PC-9 (cell line): Measurements from ENCODE around the gene WDR44. TPM values are rescaled to one million over a fixed set of nuclear protein-coding genes. Genes with fewer than 3 reads are reported as not detected.

Experiments used
- BruUV-seq: library from RNA; stranded (reverse); fragments of 400-500 nt; replicated peaks from 2 replicates; lab custom pipeline; 2021; lab: Mats Ljungman, UMichigan
- CTCF ChIA-PET: fragments of 300-600 bp; sonication (Branson Sonifier 250); formaldehyde crosslinking; loops from one replicate; lab custom pipeline; 2022; ENCODE audit warnings: antibody characterized with exemption; lab: Charles Lee
- POLR2A ChIA-PET: fragments of 300-600 bp; sonication (Branson Sonifier 250); formaldehyde crosslinking; loops from one replicate; lab custom pipeline; 2022; ENCODE audit warnings: antibody characterized with exemption; ENCODE audit not compliant: unreplicated experiment; lab: Charles Lee
- DNase-seq, 2 experiments: peaks; one replicate each; pipeline versions ENCODE4 v3.0.0 to v3.0.0-alpha.2; 2015 to 2022; ENCODE audit warnings: mixed read lengths in 1 of 2
- H2AFZ ChIP-seq: fragments of 200-600 bp; sonication (generic); 2 replicates; pipeline ENCODE4 v1.8.1; 2017; ENCODE audit warnings: antibody characterized with exemption
- H3F3A ChIP-seq: fragments of 200-600 bp; sonication (generic); 2 replicates; pipeline ENCODE4 v1.8.1; 2017; ENCODE audit warnings: antibody characterized with exemption, mild to moderate bottlenecking, low read depth; ENCODE audit not compliant: insufficient read depth
- H3K27ac ChIP-seq: fragments of 200-600 bp; sonication (generic); 2 replicates; pipeline ENCODE4 v1.6.1; 2016; ENCODE audit warnings: mixed run types
- H3K27me3 ChIP-seq: fragments of 200-600 bp; sonication (generic); 2 replicates; pipeline ENCODE4 v1.6.1; 2016; ENCODE audit warnings: low read depth, mixed run types; ENCODE audit not compliant: insufficient read depth
- H3K36me3 ChIP-seq: fragments of 200-600 bp; sonication (generic); 2 replicates; pipeline ENCODE4 v1.6.1; 2016; ENCODE audit warnings: low read depth, mixed run types
- H3K4me1 ChIP-seq: fragments of 200-600 bp; sonication (generic); replicated peaks from 2 replicates; pipeline ENCODE4 v1.6.1; 2016; ENCODE audit warnings: mixed run types; ENCODE audit not compliant: insufficient read depth
- H3K4me2 ChIP-seq: fragments of 200-600 bp; sonication (generic); 2 replicates; pipeline ENCODE4 v1.6.1; 2017; ENCODE audit warnings: mixed run types
- H3K4me3 ChIP-seq: fragments of 200-600 bp; sonication (generic); 2 replicates; pipeline ENCODE4 v1.6.1; 2016; ENCODE audit warnings: mixed run types
- H3K79me2 ChIP-seq: fragments of 200-600 bp; sonication (generic); 2 replicates; pipeline ENCODE4 v1.6.1; 2017; ENCODE audit warnings: low read depth, mixed run types
- H3K9me2 ChIP-seq: fragments of 200-600 bp; sonication (generic); 2 replicates; pipeline ENCODE4 v1.8.1; 2017; ENCODE audit warnings: mild to moderate bottlenecking; ENCODE audit not compliant: insufficient read depth
- H3K9me3 ChIP-seq: fragments of 200-600 bp; sonication (generic); 2 replicates; pipeline ENCODE4 v1.8.1; 2016; ENCODE audit warnings: low read depth; ENCODE audit not compliant: insufficient read depth
- H4K20me1 ChIP-seq: fragments of 200-600 bp; sonication (generic); 2 replicates; pipeline ENCODE4 v1.8.1; 2017; ENCODE audit not compliant: insufficient read depth
- EZH2 ChIP-seq: fragments of 200-600 bp; sonication (generic); IDR thresholded peaks from 2 replicates; pipeline ENCODE4 v1.8.0; 2017; ENCODE audit warnings: antibody characterized with exemption, low read depth
- intact Hi-C: fragments of 100-400 bp; cut with micrococcal nuclease; formaldehyde crosslinking; loops from one replicate; pipeline ENCODE4 v1.10.0; 2022; ENCODE audit not compliant: unreplicated experiment
- total RNA-seq: library from RNA; stranded (reverse); gene quantifications from 2 replicates; pipeline ENCODE4 v1.2.3, GENCODE V29; 2021
- TF ChIP-seq, protein P1 (sequence below): fragments of 200-600 bp; sonication (generic); conservative IDR thresholded peaks from 2 replicates; pipeline ENCODE4 v1.6.1; 2017; ENCODE audit warnings: mixed run types, antibody characterized with exemption, mild to moderate bottlenecking, moderate library complexity

WDR44 gene
- total RNA-seq, 1 experiment from 2014 or later = 30.9 TPM

DNA sequence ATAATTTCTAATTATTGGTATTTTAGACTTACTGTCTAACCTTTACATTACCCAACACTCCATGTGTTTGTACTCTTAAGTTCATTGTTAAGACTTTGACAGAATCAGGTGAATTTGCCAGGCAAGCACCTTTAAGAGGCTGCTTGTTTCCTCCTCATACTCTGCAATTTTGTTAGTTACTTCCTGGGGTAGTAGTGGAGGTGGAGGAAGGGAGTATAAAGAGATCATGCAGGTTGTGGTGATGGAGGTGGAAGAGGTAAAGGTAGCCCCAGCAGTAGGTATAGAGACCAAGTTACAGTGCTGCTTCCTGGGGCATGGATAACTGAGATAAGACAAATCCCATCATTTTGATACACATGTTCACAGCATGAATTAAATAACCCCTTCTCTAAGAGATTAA is 6.7 kb downstream of the WDR44 start:
- H4K20me1 ChIP-seq = peaks cover 8% of the 10 kb centered on the region
- H3K79me2 ChIP-seq = peaks cover 95% of the 10 kb centered on the region
- no peaks in the 10 kb centered on the region for H3K9me3 ChIP-seq
- TF ChIP-seq, protein P1, sequence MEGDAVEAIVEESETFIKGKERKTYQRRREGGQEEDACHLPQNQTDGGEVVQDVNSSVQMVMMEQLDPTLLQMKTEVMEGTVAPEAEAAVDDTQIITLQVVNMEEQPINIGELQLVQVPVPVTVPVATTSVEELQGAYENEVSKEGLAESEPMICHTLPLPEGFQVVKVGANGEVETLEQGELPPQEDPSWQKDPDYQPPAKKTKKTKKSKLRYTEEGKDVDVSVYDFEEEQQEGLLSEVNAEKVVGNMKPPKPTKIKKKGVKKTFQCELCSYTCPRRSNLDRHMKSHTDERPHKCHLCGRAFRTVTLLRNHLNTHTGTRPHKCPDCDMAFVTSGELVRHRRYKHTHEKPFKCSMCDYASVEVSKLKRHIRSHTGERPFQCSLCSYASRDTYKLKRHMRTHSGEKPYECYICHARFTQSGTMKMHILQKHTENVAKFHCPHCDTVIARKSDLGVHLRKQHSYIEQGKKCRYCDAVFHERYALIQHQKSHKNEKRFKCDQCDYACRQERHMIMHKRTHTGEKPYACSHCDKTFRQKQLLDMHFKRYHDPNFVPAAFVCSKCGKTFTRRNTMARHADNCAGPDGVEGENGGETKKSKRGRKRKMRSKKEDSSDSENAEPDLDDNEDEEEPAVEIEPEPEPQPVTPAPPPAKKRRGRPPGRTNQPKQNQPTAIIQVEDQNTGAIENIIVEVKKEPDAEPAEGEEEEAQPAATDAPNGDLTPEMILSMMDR = no peak
- TF ChIP-seq EZH2 = no peak
- H3K4me2 ChIP-seq = no peak overlapping the region
- H3F3A ChIP-seq = peaks cover 4% of the 10 kb centered on the region
- ChIA-PET CTCF (no interaction called here), POLR2A (interaction anchor here (0.7 kb wide), 1 partner anchor 68 kb away, joined by 4 read pairs; no protein-coding TSS in a partner anchor)
- BruUV-seq = no TSS peak
- 0 out of 2 replicates have a peak overlapping the region, but pooled peaks have one; percentile 16 for H3K27ac ChIP-seq
- H3K4me3 ChIP-seq = no peak overlapping the region
- H3K4me1 ChIP-seq = peaks cover 51% of the 10 kb centered on the region
- no peaks in the 10 kb centered on the region for H3K27me3 ChIP-seq
- H2AFZ ChIP-seq = no peak overlapping the region
- no peak for DNase-seq
- intact Hi-C loops = no loop called here
- peaks cover 6% of the 10 kb centered on the region; the same call in 1 of the 2 replicates for H3K36me3 ChIP-seq
- H3K9me2 ChIP-seq = no peaks in the 10 kb centered on the region

DNA sequence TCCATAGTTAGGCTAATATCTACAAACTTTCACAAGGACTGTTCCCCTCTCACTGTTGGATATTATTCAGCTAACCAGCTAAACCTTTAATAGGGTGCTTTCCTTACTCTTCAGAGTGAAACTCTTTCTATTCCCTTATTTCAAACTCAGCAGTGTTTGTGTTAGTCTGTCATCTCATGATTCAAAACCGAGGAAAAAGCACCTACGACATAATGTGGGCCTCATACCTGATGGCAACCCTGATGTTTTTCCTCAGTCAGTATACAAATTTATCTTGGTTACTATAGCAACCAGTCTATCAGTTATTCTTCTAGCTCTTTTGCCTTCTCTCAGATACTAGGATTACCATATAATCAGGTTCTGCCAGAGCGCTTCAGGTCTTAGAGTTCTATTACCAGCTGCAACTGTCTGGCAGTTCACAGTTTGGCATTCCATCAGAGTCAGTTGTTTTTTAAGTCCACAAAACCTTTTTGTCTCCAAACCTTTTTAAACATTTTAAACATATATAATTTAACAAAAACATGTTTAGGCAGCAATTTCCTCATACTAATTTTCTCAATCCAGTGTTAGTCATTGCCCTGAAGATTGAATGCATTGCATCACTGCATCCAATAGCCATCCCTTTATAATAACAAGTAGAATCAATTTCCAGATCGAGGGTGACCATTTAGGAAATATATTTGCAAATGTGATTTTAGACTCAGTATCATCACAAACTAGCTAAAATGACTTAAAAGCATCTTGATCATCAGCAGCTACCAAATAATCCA is 7.4 kb downstream of the WDR44 start:
- no peaks in the 10 kb centered on the region for H3K9me3 ChIP-seq
- no peak overlapping the region for H2AFZ ChIP-seq
- H3K27me3 ChIP-seq = no peaks in the 10 kb centered on the region
- DNase-seq = no peak
- H3K4me2 ChIP-seq = no peak overlapping the region
- no peaks in the 10 kb centered on the region for H3K9me2 ChIP-seq
- no peak overlapping the region for H3K4me3 ChIP-seq
- H3K27ac ChIP-seq = peak overlapping the region; percentile 16; the same call in 1 of the 2 replicates
- peaks cover 95% of the 10 kb centered on the region for H3K79me2 ChIP-seq
- peaks cover 1% of the 10 kb centered on the region; the same call in 1 of the 2 replicates for H4K20me1 ChIP-seq
- no TSS peak for BruUV-seq
- ChIA-PET POLR2A (interaction anchor here (0.6 to 0.7 kb wide), 2 partner anchors 29 to 68 kb away, joined by 3 to 4 read pairs; no protein-coding TSS in a partner anchor), CTCF (no interaction called here)
- peaks cover 44% of the 10 kb centered on the region for H3K4me1 ChIP-seq
- H3F3A ChIP-seq = no peaks in the 10 kb centered on the region; the same call in 1 of the 2 replicates
- no peak for TF ChIP-seq EZH2
- TF ChIP-seq, protein P1 = no peak
- intact Hi-C loops = no loop called here
- peaks cover 6% of the 10 kb centered on the region; the same call in 1 of the 2 replicates for H3K36me3 ChIP-seq

DNA sequence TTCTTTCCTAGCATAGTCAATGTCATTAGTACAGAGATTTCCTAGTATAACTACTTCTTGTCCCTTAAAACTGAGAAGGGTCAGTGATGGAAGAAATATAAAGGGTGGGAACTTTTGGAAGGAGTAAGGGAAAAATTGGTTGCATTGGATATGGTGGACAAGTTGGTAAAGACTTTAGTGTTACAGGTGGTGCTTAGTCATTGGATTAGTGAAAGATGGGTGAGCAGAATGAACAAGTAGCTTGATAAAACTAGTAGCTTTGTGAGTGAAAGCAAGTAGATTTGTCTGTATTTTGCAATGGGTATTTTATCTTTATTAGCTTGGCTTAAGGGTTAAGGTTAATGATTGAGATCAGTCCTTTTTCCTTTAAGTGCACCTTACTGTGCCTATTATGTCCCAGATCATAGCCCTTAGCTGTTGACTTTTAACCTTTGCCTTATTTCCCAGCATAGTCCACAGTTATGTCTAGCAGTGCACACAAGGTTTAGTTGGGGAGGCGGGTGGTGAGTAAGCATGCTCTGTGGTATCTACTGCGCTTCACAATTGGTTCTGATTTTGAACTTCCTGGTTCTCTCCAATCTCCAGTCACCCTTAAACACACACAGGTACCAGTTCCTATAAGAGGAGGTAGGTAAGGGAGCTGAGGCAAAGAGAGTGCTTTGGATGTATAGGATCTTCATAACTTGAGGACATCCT is 9.5 kb downstream of the WDR44 start:
- POLR2A ChIA-PET = interaction anchor here (0.6 kb wide), 2 partner anchors 102 to 373 kb away, joined by 3 to 5 read pairs; no protein-coding TSS in a partner anchor
- Histone ChIP-seq H4K20me1 (no peaks in the 10 kb centered on the region), H2AFZ (no peak overlapping the region), H3F3A (peaks cover 5% of the 10 kb centered on the region), H3K4me1 (peaks cover 35% of the 10 kb centered on the region), H3K4me2 (peak overlapping the region; percentile 17), H3K9me2 (no peaks in the 10 kb centered on the region), H3K27ac (peak overlapping the region; percentile 48), H3K36me3 (peaks cover 6% of the 10 kb centered on the region; the same call in 1 of the 2 replicates), H3K9me3 (no peaks in the 10 kb centered on the region), H3K4me3 (no peak overlapping the region), H3K79me2 (peaks cover 94% of the 10 kb centered on the region), H3K27me3 (no peaks in the 10 kb centered on the region)
- TF ChIP-seq, protein P1 = no peak
- TF ChIP-seq EZH2 = no peak
- BruUV-seq = no TSS peak
- intact Hi-C loops = no loop called here
- CTCF ChIA-PET = no interaction called here
- DNase-seq = peak; percentile 42 to 75
